GM12892 (cell line): ENCODE measurements around the gene SLC2A9.
"Not testable (repeated sequence)": the region's sequence is repeated elsewhere in the genome, so short reads cannot be mapped to it uniquely, and the experiment has no call there.

Experiments used
- DNase-seq: peaks from one replicate; pipeline ENCODE4 v3.0.0; 2011; ENCODE audit not compliant: insufficient read length
- FAIRE-seq: peaks from 2 replicates; lab custom pipeline; 2011; peaks lifted over from hg19 to GRCh38; lab: Jason Lieb, UNC
- POLR2A ChIP-seq: IDR thresholded peaks from 2 replicates; pipeline ENCODE4 v1.6.1; 2011; ENCODE audit warnings: low read depth, low read length, control low read depth
- POLR2AphosphoS5 ChIP-seq: IDR thresholded peaks from 2 replicates; pipeline ENCODE4 v1.6.1; 2011; ENCODE audit warnings: low read depth, low read length, control low read depth
- TAF1 ChIP-seq: IDR thresholded peaks from 2 replicates; pipeline ENCODE4 v1.6.1; 2011; ENCODE audit warnings: low read depth, mild to moderate bottlenecking, control low read depth, low read length, borderline replicate concordance

SLC2A9 gene

GRCh38 chr4:9987749-9988362, 33.4 kb downstream of the SLC2A9 start:
- FAIRE-seq (peak; percentile 56), DNase-seq (no peak)
- TF ChIP-seq POLR2A, result no peak
- no peak for TF ChIP-seq TAF1
- no peak for TF ChIP-seq POLR2AphosphoS5

GRCh38 chr4:9984621-9985020, 36.7 kb downstream of the SLC2A9 start:
- no peak for FAIRE-seq
- no peak for TF ChIP-seq TAF1
- no peak for TF ChIP-seq POLR2A
- TF ChIP-seq POLR2AphosphoS5, result no peak
- no peak for DNase-seq

DNA sequence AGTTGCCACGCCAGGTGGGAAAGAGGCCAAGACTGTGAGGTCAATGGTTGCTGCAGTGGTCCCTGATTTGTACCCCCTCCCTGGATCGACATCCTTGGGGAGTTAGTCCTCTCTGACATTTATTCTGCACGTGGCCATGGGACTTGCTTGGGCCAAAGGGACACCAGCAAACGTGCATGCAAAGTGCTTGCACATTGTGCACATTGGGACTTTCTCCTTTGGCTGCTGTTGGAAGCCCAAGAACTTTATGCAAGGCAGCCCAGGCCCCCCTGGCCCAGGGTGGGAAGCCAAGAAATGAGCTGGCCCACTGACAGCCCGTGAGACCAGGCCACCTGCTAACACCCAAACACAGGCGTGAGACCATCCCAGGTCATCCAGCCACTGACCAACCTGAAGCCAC, 38.1 kb downstream of the SLC2A9 start:
- FAIRE-seq, result no peak
- TF ChIP-seq POLR2A, result no peak
- no peak for TF ChIP-seq TAF1
- TF ChIP-seq POLR2AphosphoS5, result no peak

DNA sequence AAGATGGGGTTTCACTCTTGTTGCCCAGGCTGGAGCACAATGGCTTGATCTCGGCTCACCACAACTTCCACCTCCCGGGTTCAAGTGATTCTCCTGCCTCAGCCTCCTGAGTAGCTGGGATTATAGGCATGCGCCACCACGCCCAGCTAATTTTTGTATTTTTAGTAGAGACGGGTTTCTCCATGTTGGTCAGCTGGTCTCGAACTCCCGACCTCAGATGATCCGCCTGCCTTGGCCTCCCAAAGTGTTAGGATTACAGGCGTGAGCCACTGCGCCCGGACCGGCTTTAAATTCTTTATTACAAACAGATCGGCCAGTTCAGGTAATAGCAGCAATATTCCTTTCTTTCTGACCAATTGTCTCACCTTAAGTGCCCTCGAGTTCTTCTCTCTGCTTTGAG, 39.4 kb downstream of the SLC2A9 start:
- not testable (repeated sequence) for DNase-seq, FAIRE-seq

More for the DNA sequence above, 38.1 kb downstream of the SLC2A9 start:
- no peak for DNase-seq

GRCh38 chr4:9980898-9981297, 40.4 kb downstream of the SLC2A9 start:
- FAIRE-seq (no peak), DNase-seq (no peak)
- TF ChIP-seq TAF1 (no peak), POLR2AphosphoS5 (no peak), POLR2A (no peak)

DNA sequence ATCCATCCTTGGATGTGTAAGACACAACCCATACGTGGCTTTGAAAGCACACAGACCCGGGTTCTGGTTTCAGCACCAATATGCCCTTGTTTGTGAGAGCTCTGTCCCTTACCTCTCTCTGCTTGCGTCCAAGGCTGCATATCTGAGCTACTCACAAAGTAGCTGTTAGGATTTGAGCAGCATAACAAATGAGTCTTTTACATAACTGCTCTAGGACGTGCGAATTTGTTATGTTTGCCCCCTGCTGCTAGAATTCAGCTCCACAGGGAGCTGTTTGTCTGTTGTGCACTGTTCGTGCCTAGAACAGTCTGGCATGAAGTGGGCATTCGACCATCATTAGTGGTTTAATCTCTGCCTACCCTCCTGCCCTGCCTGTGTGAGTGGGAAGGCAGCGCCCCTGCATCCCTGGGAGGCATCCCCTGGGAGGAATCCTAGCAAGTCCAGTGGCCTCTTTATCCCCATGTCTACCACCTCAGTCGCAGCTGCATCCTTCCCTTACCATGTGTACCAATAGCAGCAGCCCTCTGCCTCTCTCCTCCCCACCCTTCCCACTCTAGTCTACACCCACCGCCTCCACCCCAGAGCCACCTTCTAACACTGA, 42.1 kb downstream of the SLC2A9 start:
- FAIRE-seq, result no peak
- TF ChIP-seq POLR2AphosphoS5, result no peak
- TF ChIP-seq TAF1, result no peak
- TF ChIP-seq POLR2A, result no peak

DNA sequence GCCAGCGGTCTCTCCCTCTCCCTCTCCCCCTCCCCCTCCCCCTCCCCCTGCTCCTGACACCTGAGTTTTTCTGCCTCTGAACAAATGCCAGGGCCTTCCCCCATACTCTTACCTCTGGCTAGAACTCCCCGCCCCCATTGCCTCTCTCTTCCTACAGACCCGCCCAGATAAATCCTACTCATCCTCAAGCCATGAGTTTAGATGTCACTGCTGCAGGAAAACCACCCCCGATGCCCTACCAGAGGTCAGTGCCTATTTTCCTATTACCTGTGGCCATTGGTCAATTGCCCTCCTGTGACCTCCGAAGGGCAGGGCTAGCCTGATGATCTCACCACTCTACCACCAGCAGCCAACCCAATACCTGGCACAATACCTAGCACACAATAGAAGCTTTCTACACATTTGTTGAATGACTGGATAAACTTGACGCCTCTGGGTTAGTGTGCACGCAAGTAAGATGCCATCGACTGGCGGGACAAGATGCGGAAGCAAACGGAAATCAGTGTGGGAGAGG, 43.7 kb downstream of the SLC2A9 start:
- FAIRE-seq (no peak), DNase-seq (no peak)
- TF ChIP-seq POLR2AphosphoS5 (no peak), TAF1 (no peak), POLR2A (no peak)

More for the DNA sequence above, 42.1 kb downstream of the SLC2A9 start:
- DNase-seq, result no peak

GRCh38 chr4:9976781-9977180, 44.5 kb downstream of the SLC2A9 start:
- TF ChIP-seq POLR2A, result no peak

GRCh38 chr4:9976293-9976692, 45.0 kb downstream of the SLC2A9 start:
- no peak for FAIRE-seq
- TF ChIP-seq POLR2AphosphoS5 (no peak), POLR2A (no peak), TAF1 (no peak)
- DNase-seq, result no peak

More at GRCh38 chr4:9976781-9977180, 44.5 kb downstream of the SLC2A9 start:
- FAIRE-seq, result no peak
- no peak for DNase-seq

DNA sequence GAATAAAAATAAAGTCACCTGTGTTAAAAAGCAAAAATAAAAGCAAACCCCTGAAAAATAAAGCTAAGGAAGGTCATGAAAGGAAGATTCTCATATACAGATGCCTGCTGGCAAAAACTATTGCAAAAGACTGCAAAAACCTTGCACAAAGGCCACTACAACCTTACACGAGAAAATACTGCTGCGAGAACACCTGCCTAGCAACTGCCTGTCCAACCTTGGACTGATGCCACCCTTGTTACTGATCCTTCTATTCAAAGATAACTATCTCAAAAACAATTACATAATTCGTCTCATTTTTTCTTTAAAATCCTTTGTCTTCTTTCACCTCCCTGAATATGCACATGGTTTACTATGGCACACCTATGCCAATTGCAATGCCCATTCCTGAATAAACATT, 49.6 kb downstream of the SLC2A9 start:
- TF ChIP-seq POLR2AphosphoS5, result no peak
- no peak for TF ChIP-seq TAF1
- TF ChIP-seq POLR2A, result no peak
- DNase-seq, result no peak
- FAIRE-seq, result peak; percentile 46

- DNase-seq (no peak), FAIRE-seq (no peak)
- TF ChIP-seq TAF1, result no peak
- TF ChIP-seq POLR2A, result no peak
- TF ChIP-seq POLR2AphosphoS5, result no peak
These were observed 50.8 kb downstream of the SLC2A9 start for GRCh38 chr4:9970399-9971011.
